Lower lobe of right lung (tissue), 2 donors: ENCODE measurements around the gene RAB3B. TPM values are rescaled to one million over a fixed set of nuclear protein-coding genes. Genes with fewer than 3 reads are reported as not detected.

Source experiments
- ATAC-seq, 2 donors: fragments of 200-7000 bp; cut with Tn5 transposase; one replicate each; pipeline ENCODE4 v1.9.1; 2020 to 2022; ENCODE audit warnings: mild to moderate bottlenecking in 2 of 2, moderate library complexity in 2 of 2
- DNase-seq: peaks from one replicate; pipeline ENCODE4 v3.0.0-alpha.2; 2020
- H3K27ac ChIP-seq: fragments of 200-600 bp; one replicate; pipeline ENCODE4 v1.8.0; 2022
- H3K27me3 ChIP-seq: fragments of 200-600 bp; one replicate; pipeline ENCODE4 v1.8.0; 2022; ENCODE audit warnings: low read depth
- H3K36me3 ChIP-seq: fragments of 200-600 bp; one replicate; pipeline ENCODE4 v1.8.0; 2022; ENCODE audit warnings: mild to moderate bottlenecking
- H3K4me1 ChIP-seq: fragments of 200-600 bp; one replicate; pipeline ENCODE4 v1.8.0; 2022
- H3K4me3 ChIP-seq: fragments of 200-600 bp; one replicate; pipeline ENCODE4 v1.8.0; 2022; ENCODE audit warnings: mild to moderate bottlenecking
- H3K9me3 ChIP-seq: fragments of 200-600 bp; one replicate; pipeline ENCODE4 v1.8.0; 2022
- CTCF ChIP-seq: fragments of 200-600 bp; IDR thresholded peaks from one replicate; pipeline ENCODE4 v1.8.0; 2022; ENCODE audit warnings: antibody characterized with exemption, mild to moderate bottlenecking
- intact Hi-C: fragments of 100-400 bp; cut with DNase I; formaldehyde crosslinking; loops from one replicate; pipeline ENCODE4 v1.11.0; 2022
- total RNA-seq: library from RNA; stranded (reverse); fragmentation: NEBNext Ultra II Directional; extraction: Animal tissue kit (Norgen Biotek cat#: 25700); gene quantifications from one replicate; pipeline ENCODE4 v1.2.1, GENCODE V29; 2021
- donor health status: DM: no; HTN: yes; CAD: no; lungs with severe emphysema.

Gene RAB3B
- total RNA-seq, 1 donor from 2014 or later: 0.06 TPM

GRCh38 chr1:51910221-51911000 is 80.1 kb downstream of the RAB3B start:
- no peak for DNase-seq
- no peak overlapping the region for H3K27ac ChIP-seq
- H3K4me3 ChIP-seq: no peak overlapping the region
- intact Hi-C loops: no loop called here
- no peaks in the 10 kb centered on the region for H3K36me3 ChIP-seq
- no peaks in the 10 kb centered on the region for H3K9me3 ChIP-seq
- no peak for TF ChIP-seq CTCF
- no peak for ATAC-seq
- H3K4me1 ChIP-seq: no peaks in the 10 kb centered on the region
- peaks cover 23% of the 10 kb centered on the region for H3K27me3 ChIP-seq

GRCh38 chr1:51908499-51908898 is 82.0 kb downstream of the RAB3B start:
- DNase-seq (no peak), ATAC-seq (no peak)
- H3K36me3 ChIP-seq: no peaks in the 10 kb centered on the region
- no peak overlapping the region for H3K4me3 ChIP-seq
- H3K4me1 ChIP-seq: no peaks in the 10 kb centered on the region
- peaks cover 20% of the 10 kb centered on the region for H3K27me3 ChIP-seq
- H3K27ac ChIP-seq: no peak overlapping the region
- no peak for TF ChIP-seq CTCF
- no peaks in the 10 kb centered on the region for H3K9me3 ChIP-seq
- intact Hi-C loops: no loop called here

GRCh38 chr1:51907079-51907702 is 83.3 kb downstream of the RAB3B start:
- H3K27ac ChIP-seq: no peak overlapping the region
- H3K27me3 ChIP-seq: peaks cover 25% of the 10 kb centered on the region
- no peak for DNase-seq
- no peak overlapping the region for H3K4me3 ChIP-seq
- no peak for TF ChIP-seq CTCF
- H3K9me3 ChIP-seq: no peaks in the 10 kb centered on the region
- H3K4me1 ChIP-seq: no peaks in the 10 kb centered on the region
- intact Hi-C loops: no loop called here
- ATAC-seq: no peak
- no peaks in the 10 kb centered on the region for H3K36me3 ChIP-seq

- Histone ChIP-seq H3K27me3 (peaks cover 25% of the 10 kb centered on the region), H3K36me3 (no peaks in the 10 kb centered on the region), H3K27ac (no peak overlapping the region), H3K4me1 (no peaks in the 10 kb centered on the region), H3K4me3 (no peak overlapping the region), H3K9me3 (no peaks in the 10 kb centered on the region)
- intact Hi-C loops: no loop called here
- DNase-seq (no peak), ATAC-seq (no peak)
- TF ChIP-seq CTCF: no peak
These were observed 84.0 kb downstream of the RAB3B start for GRCh38 chr1:51906306-51907078.

- no peaks in the 10 kb centered on the region for H3K4me1 ChIP-seq
- no peak for DNase-seq
- H3K27ac ChIP-seq: no peak overlapping the region
- TF ChIP-seq CTCF: no peak
- H3K36me3 ChIP-seq: no peaks in the 10 kb centered on the region
- H3K4me3 ChIP-seq: no peak overlapping the region
- H3K9me3 ChIP-seq: no peaks in the 10 kb centered on the region
- intact Hi-C loops: no loop called here
- no peak for ATAC-seq
- peaks cover 27% of the 10 kb centered on the region for H3K27me3 ChIP-seq
These were observed 88.0 kb downstream of the RAB3B start for GRCh38 chr1:51902456-51902855.
